Activated naive CD4-positive, alpha-beta T cell treated with anti-CD3 and anti-CD28 coated beads, Interleukin-2, amount 50 U/mL, for 24 hours (primary cell): Measurements from ENCODE around the gene RHOC.
"Not testable (repeated sequence)": the region's sequence is repeated elsewhere in the genome, so short reads cannot be mapped to it uniquely, and the experiment has no call there.

Source experiments
- H3K27ac Mint-ChIP-seq: one replicate; pipeline ENCODE4 v1.8.0; 2021; ENCODE audit warnings: mild to moderate bottlenecking, mixed read lengths
- H3K27me3 Mint-ChIP-seq: one replicate; pipeline ENCODE4 v1.8.0; 2021; ENCODE audit warnings: mixed read lengths
- H3K36me3 Mint-ChIP-seq: one replicate; pipeline ENCODE4 v1.8.0; 2021; ENCODE audit warnings: mixed read lengths
- H3K4me1 Mint-ChIP-seq: one replicate; pipeline ENCODE4 v1.8.0; 2021; ENCODE audit warnings: mixed read lengths
- H3K4me3 Mint-ChIP-seq: one replicate; pipeline ENCODE4 v1.8.0; 2021; ENCODE audit warnings: mild to moderate bottlenecking, mixed read lengths
- H3K9me3 Mint-ChIP-seq: one replicate; pipeline ENCODE4 v1.8.0; 2021; ENCODE audit warnings: mixed read lengths

RHOC gene

GRCh38 chr1:112706505-112707220 lies at the start of gene RHOC:
Gene RHOC, minus strand, starts transcription at chr1:112707127. Its CDS starts 3,328 bp downstream, at chr1:112703799.
- Mint-ChIP-seq H3K9me3 (no peaks in the 10 kb centered on the region), H3K27me3 (no peaks in the 10 kb centered on the region), H3K27ac (no peak within 1 kb of the TSS), H3K36me3 (peaks cover 2% of the 10 kb centered on the region), H3K4me1 (peaks cover 44% of the 10 kb centered on the region), H3K4me3 (peak within 1 kb of the TSS; percentile 73)

GRCh38 chr1:112754116-112754628 lies 47.2 kb upstream of the RHOC start:
- Mint-ChIP-seq H3K36me3 (peaks cover 5% of the 10 kb centered on the region), H3K27ac (no peak overlapping the region), H3K9me3 (peaks cover 11% of the 10 kb centered on the region), H3K4me3 (no peak overlapping the region), H3K4me1 (no peaks in the 10 kb centered on the region), H3K27me3 (peaks cover 25% of the 10 kb centered on the region)

- no peak overlapping the region for H3K27ac Mint-ChIP-seq
- no peak overlapping the region for H3K4me3 Mint-ChIP-seq
- peaks cover 7% of the 10 kb centered on the region for H3K4me1 Mint-ChIP-seq
- H3K27me3 Mint-ChIP-seq = peaks cover 29% of the 10 kb centered on the region
- no peaks in the 10 kb centered on the region for H3K9me3 Mint-ChIP-seq
- H3K36me3 Mint-ChIP-seq = no peaks in the 10 kb centered on the region
Measured at GRCh38 chr1:112748396-112748795, 41.5 kb upstream of the RHOC start.

- H3K4me3 Mint-ChIP-seq = no peak overlapping the region
- no peaks in the 10 kb centered on the region for H3K36me3 Mint-ChIP-seq
- no peak overlapping the region for H3K27ac Mint-ChIP-seq
- H3K4me1 Mint-ChIP-seq = peaks cover 7% of the 10 kb centered on the region
- peaks cover 3% of the 10 kb centered on the region for H3K9me3 Mint-ChIP-seq
- H3K27me3 Mint-ChIP-seq = peaks cover 39% of the 10 kb centered on the region
Measured at GRCh38 chr1:112744009-112744578, 37.2 kb upstream of the RHOC start.

- peak overlapping the region; percentile 59 for H3K4me3 Mint-ChIP-seq
- no peaks in the 10 kb centered on the region for H3K36me3 Mint-ChIP-seq
- no peak overlapping the region for H3K27ac Mint-ChIP-seq
- H3K9me3 Mint-ChIP-seq = peaks cover 4% of the 10 kb centered on the region
- peaks cover 43% of the 10 kb centered on the region for H3K27me3 Mint-ChIP-seq
- H3K4me1 Mint-ChIP-seq = peaks cover 7% of the 10 kb centered on the region
Measured at GRCh38 chr1:112743174-112744008, 36.5 kb upstream of the RHOC start.

GRCh38 chr1:112737573-112737972 lies 30.6 kb upstream of the RHOC start:
- peaks cover 23% of the 10 kb centered on the region for H3K4me1 Mint-ChIP-seq
- H3K36me3 Mint-ChIP-seq = no peaks in the 10 kb centered on the region
- peak overlapping the region; percentile 43 for H3K27ac Mint-ChIP-seq
- H3K9me3 Mint-ChIP-seq = peaks cover 4% of the 10 kb centered on the region
- no peak overlapping the region for H3K4me3 Mint-ChIP-seq
- peaks cover 24% of the 10 kb centered on the region for H3K27me3 Mint-ChIP-seq

GRCh38 chr1:112735752-112736151 lies 28.8 kb upstream of the RHOC start:
- H3K4me1 Mint-ChIP-seq = peaks cover 23% of the 10 kb centered on the region
- H3K9me3 Mint-ChIP-seq = peaks cover 4% of the 10 kb centered on the region
- peak overlapping the region; percentile 31 for H3K4me3 Mint-ChIP-seq
- H3K27ac Mint-ChIP-seq = peak overlapping the region; percentile 80
- peaks cover 15% of the 10 kb centered on the region for H3K27me3 Mint-ChIP-seq
- H3K36me3 Mint-ChIP-seq = no peaks in the 10 kb centered on the region

GRCh38 chr1:112731451-112731850 lies 24.5 kb upstream of the RHOC start:
- Mint-ChIP-seq H3K9me3 (no peaks in the 10 kb centered on the region), H3K4me3 (no peak overlapping the region), H3K27ac (no peak overlapping the region), H3K4me1 (peaks cover 15% of the 10 kb centered on the region), H3K27me3 (no peaks in the 10 kb centered on the region), H3K36me3 (no peaks in the 10 kb centered on the region)

GRCh38 chr1:112729909-112730308 lies 23.0 kb upstream of the RHOC start:
- Mint-ChIP-seq H3K9me3 (no peaks in the 10 kb centered on the region), H3K36me3 (no peaks in the 10 kb centered on the region), H3K4me3 (no peak overlapping the region), H3K27me3 (no peaks in the 10 kb centered on the region), H3K4me1 (peaks cover 10% of the 10 kb centered on the region), H3K27ac (peak overlapping the region; percentile 25)

- not testable (repeated sequence) for H3K9me3 Mint-ChIP-seq, H3K27me3 Mint-ChIP-seq, H3K27ac Mint-ChIP-seq, H3K36me3 Mint-ChIP-seq, H3K4me3 Mint-ChIP-seq, H3K4me1 Mint-ChIP-seq
Measured at GRCh38 chr1:112729011-112729410, 22.1 kb upstream of the RHOC start.

- not testable (repeated sequence) for H3K4me3 Mint-ChIP-seq, H3K4me1 Mint-ChIP-seq, H3K27ac Mint-ChIP-seq, H3K27me3 Mint-ChIP-seq, H3K9me3 Mint-ChIP-seq, H3K36me3 Mint-ChIP-seq
Measured at GRCh38 chr1:112728306-112728971, 21.5 kb upstream of the RHOC start.

- Mint-ChIP-seq H3K4me3 (no peak overlapping the region), H3K4me1 (peaks cover 6% of the 10 kb centered on the region), H3K9me3 (no peaks in the 10 kb centered on the region), H3K27me3 (no peaks in the 10 kb centered on the region), H3K36me3 (no peaks in the 10 kb centered on the region), H3K27ac (no peak overlapping the region)
Measured at GRCh38 chr1:112727716-112728115, 20.8 kb upstream of the RHOC start.

GRCh38 chr1:112724240-112724639 lies 17.3 kb upstream of the RHOC start:
- H3K9me3 Mint-ChIP-seq, H3K27me3 Mint-ChIP-seq, H3K36me3 Mint-ChIP-seq, H3K4me3 Mint-ChIP-seq, H3K27ac Mint-ChIP-seq: not testable (repeated sequence)
- peaks cover 14% of the 10 kb centered on the region for H3K4me1 Mint-ChIP-seq

- H3K36me3 Mint-ChIP-seq = no peaks in the 10 kb centered on the region
- peak overlapping the region; percentile 0 for H3K4me3 Mint-ChIP-seq
- peak overlapping the region; percentile 68 for H3K27ac Mint-ChIP-seq
- H3K9me3 Mint-ChIP-seq = no peaks in the 10 kb centered on the region
- peaks cover 5% of the 10 kb centered on the region for H3K27me3 Mint-ChIP-seq
- peaks cover 16% of the 10 kb centered on the region for H3K4me1 Mint-ChIP-seq
Measured at GRCh38 chr1:112723511-112723839, 16.5 kb upstream of the RHOC start.

- Mint-ChIP-seq H3K36me3 (no peaks in the 10 kb centered on the region), H3K27ac (peak overlapping the region; percentile 76), H3K9me3 (no peaks in the 10 kb centered on the region), H3K4me3 (peak overlapping the region; percentile 66), H3K4me1 (peaks cover 18% of the 10 kb centered on the region), H3K27me3 (peaks cover 5% of the 10 kb centered on the region)
Measured at GRCh38 chr1:112722601-112723510, 15.9 kb upstream of the RHOC start.
